HCT116 (cell line): ENCODE data around the gene PA2G4. TPM values are rescaled to one million over a fixed set of nuclear protein-coding genes. Genes with fewer than 3 reads are reported as not detected.

Experiments used
- ATAC-seq: fragments of 200-7000 bp; cut with Tn5 transposase; 2 replicates; pipeline ENCODE4 v1.9.1; 2020; ENCODE audit warnings: mild to moderate bottlenecking, moderate library complexity
- BruUV-seq: library from RNA; stranded (reverse); fragments of 400-500 nt; replicated peaks from 2 replicates; lab custom pipeline; 2021; lab: Mats Ljungman, UMichigan
- CTCF ChIA-PET: fragments of 300-600 bp; sonication (Branson Sonifier 250); formaldehyde crosslinking; loops from one replicate; lab custom pipeline; 2021; ENCODE audit warnings: antibody characterized with exemption; lab: Charles Lee
- POLR2A ChIA-PET: fragments of 300-600, 350-600 bp; sonication (Branson Sonifier 250); formaldehyde crosslinking; loops from one replicate; lab custom pipeline; 2021; ENCODE audit warnings: antibody characterized with exemption; lab: Charles Lee
- RAD21 ChIA-PET, 2 experiments: fragments of 300-600 bp; sonication (Branson Sonifier 250); formaldehyde crosslinking; loops; one replicate each; lab custom pipeline; 2023; ENCODE audit warnings: low total read pairs in 2 of 2; ENCODE audit not compliant: uncharacterized antibody in 2 of 2, unreplicated experiment in 2 of 2, low non-redundant PET in 1 of 2; lab: Charles Lee
- DNase-seq: peaks from one replicate; pipeline ENCODE4 v3.0.0-alpha.2; 2010; ENCODE audit warnings: low read depth, low spot score
- H2AFZ ChIP-seq: fragments of 200-600 bp; shearing (Covaris generic), sonication (generic); 2 replicates; pipeline ENCODE4 v1.6.1; 2017; ENCODE audit warnings: low read depth, mixed run types, mixed read lengths, antibody characterized with exemption, low read length; ENCODE audit not compliant: poor library complexity, severe bottlenecking
- H3K27ac ChIP-seq: 2 replicates; pipeline ENCODE4 v1.5.1; 2012; ENCODE audit warnings: low read depth, low read length
- H3K27me3 ChIP-seq: fragments of 200-600 bp; sonication (generic); 2 replicates; pipeline ENCODE4 v1.6.1; 2016; ENCODE audit warnings: mixed run types, low read length, mixed read lengths; ENCODE audit not compliant: insufficient read depth
- H3K36me3 ChIP-seq, 2 experiments: fragments of 200-500 bp in 1 of 2; fragments of 200-600 bp in 1 of 2; sonication (Bioruptor generic) in 1 of 2; sonication (generic) in 1 of 2; 2 replicates each; pipeline versions ENCODE4 v1.5.1 to v1.6.1; 2014 to 2016; ENCODE audit warnings: low read length in 2 of 2, inconsistent platforms in 1 of 2, mixed read lengths in 1 of 2, mixed run types in 1 of 2; ENCODE audit not compliant: insufficient read depth in 2 of 2, control insufficient read depth in 1 of 2
- H3K4me1 ChIP-seq, 2 experiments: fragments of 200-600 bp in 1 of 2; sonication (generic) in 1 of 2; 2 replicates each; pipeline versions ENCODE4 v1.5.1 to v1.6.1; 2012 to 2017; ENCODE audit warnings: low read length in 2 of 2, inconsistent platforms in 1 of 2, mild to moderate bottlenecking in 1 of 2, mixed read lengths in 1 of 2, mixed run types in 1 of 2, moderate library complexity in 1 of 2; ENCODE audit not compliant: insufficient read depth in 2 of 2, control insufficient read depth in 1 of 2
- H3K4me2 ChIP-seq: fragments of 200-600 bp; sonication (generic); 2 replicates; pipeline ENCODE4 v1.6.1; 2017; ENCODE audit warnings: mixed run types, low read length, mixed read lengths
- H3K4me3 ChIP-seq, 2 experiments: fragments of 200-600 bp in 1 of 2; sonication (generic) in 1 of 2; replicated peaks in 1 of 2; 2 replicates each; pipeline ENCODE4 v1.5.1; 2011 to 2016; ENCODE audit warnings: low read length in 2 of 2, control low read depth in 1 of 2, low read depth in 1 of 2, mild to moderate bottlenecking in 1 of 2, mixed read lengths in 1 of 2, mixed run types in 1 of 2
- H3K79me2 ChIP-seq: fragments of 200-600 bp; sonication (generic); 2 replicates; pipeline ENCODE4 v1.6.1; 2017; ENCODE audit warnings: mild to moderate bottlenecking, mixed run types, low read length, moderate library complexity, mixed read lengths; ENCODE audit not compliant: insufficient read depth
- H3K9ac ChIP-seq: fragments of 200-600 bp; sonication (generic); 2 replicates; pipeline ENCODE4 v1.6.1; 2016; ENCODE audit warnings: low read length, mixed read lengths
- H3K9me2 ChIP-seq: fragments of 200-600 bp; sonication (generic), shearing (Covaris generic); 2 replicates; pipeline ENCODE4 v1.6.1; 2017; ENCODE audit warnings: mixed run types, mild to moderate bottlenecking, moderate library complexity; ENCODE audit not compliant: insufficient read depth
- H3K9me3 ChIP-seq, 2 experiments: fragments of 200-500 bp in 1 of 2; fragments of 200-600 bp in 1 of 2; sonication (Bioruptor generic) in 1 of 2; sonication (generic) in 1 of 2; 2 replicates each; pipeline ENCODE4 v1.6.1; 2014 to 2017; ENCODE audit warnings: low read length in 2 of 2, mixed read lengths in 2 of 2, inconsistent platforms in 1 of 2, low read depth in 1 of 2, mild to moderate bottlenecking in 1 of 2, mixed run types in 1 of 2, moderate library complexity in 1 of 2; ENCODE audit not compliant: control insufficient read depth in 1 of 2, insufficient read depth in 1 of 2
- H4K20me1 ChIP-seq: fragments of 200-600 bp; sonication (generic), shearing (Covaris generic); 2 replicates; pipeline ENCODE4 v1.6.1; 2017; ENCODE audit warnings: mixed run types, mild to moderate bottlenecking, moderate library complexity; ENCODE audit not compliant: insufficient read depth
- CEBPB ChIP-seq: IDR thresholded peaks from 2 replicates; pipeline ENCODE4 v1.6.1; 2012; ENCODE audit warnings: low read depth
- EZH2 ChIP-seq: fragments of 200-600 bp; sonication (generic); IDR thresholded peaks from 2 replicates; pipeline ENCODE4 v1.6.1; 2017; ENCODE audit warnings: antibody characterized with exemption, mixed run types
- EZH2phosphoT487 ChIP-seq: fragments of 200-600 bp; IDR thresholded peaks from 2 replicates; pipeline ENCODE4 v1.6.1; 2018; ENCODE audit warnings: antibody characterized with exemption, borderline replicate concordance
- POLR2A ChIP-seq: IDR thresholded peaks from 2 replicates; pipeline ENCODE4 v1.7.0; 2011; ENCODE audit warnings: borderline replicate concordance; ENCODE audit not compliant: insufficient read depth, insufficient read length; ENCODE audit errors: extremely low read depth
- POLR2AphosphoS5 ChIP-seq: IDR thresholded peaks from 2 replicates; pipeline ENCODE4 v1.6.1; 2011; ENCODE audit warnings: mild to moderate bottlenecking, low read depth, low read length, moderate library complexity
- RAD21 ChIP-seq: IDR thresholded peaks from 2 replicates; pipeline ENCODE4 v1.6.1; 2012; ENCODE audit warnings: low read depth, mild to moderate bottlenecking
- SIN3A ChIP-seq: IDR thresholded peaks from 2 replicates; pipeline ENCODE4 v1.6.1; 2012; ENCODE audit warnings: low read depth
- ZFX ChIP-seq: fragments of 450-650 bp; IDR thresholded peaks from 2 replicates; pipeline ENCODE4 v1.6.1; 2017
- ZNF274 ChIP-seq: fragments of 200-500 bp; sonication (Bioruptor generic); IDR thresholded peaks from 2 replicates; pipeline ENCODE4 v1.6.1; 2014; ENCODE audit warnings: mild to moderate bottlenecking, low read depth, low read length, inconsistent platforms
- intact Hi-C: fragments of 100-400 bp; cut with micrococcal nuclease; formaldehyde crosslinking; loops from 2 replicates; pipeline ENCODE4 v1.10.0; 2022
- total RNA-seq: library from RNA; stranded (reverse); gene quantifications from one replicate; pipeline ENCODE4 v1.2.1, GENCODE V29; 2021; ENCODE audit not compliant: unreplicated experiment
- TF ChIP-seq, protein P1 (sequence below): IDR thresholded peaks from 2 replicates; pipeline ENCODE4 v1.6.1; 2011; ENCODE audit warnings: mild to moderate bottlenecking, low read length, moderate library complexity; ENCODE audit not compliant: insufficient replicate concordance; ENCODE audit errors: extremely low read depth
- TF ChIP-seq, protein P2 (sequence below): IDR thresholded peaks from 2 replicates; pipeline ENCODE4 v1.6.1; 2012
- TF ChIP-seq, protein P3 (sequence below), 3 experiments: fragments of 200-600 bp in 1 of 3; sonication (generic) in 1 of 3; IDR thresholded peaks in 2 of 3; conservative IDR thresholded peaks in 1 of 3; 2 replicates each; pipeline ENCODE4 v1.5.1; 2012 to 2017; ENCODE audit warnings: low read depth in 2 of 3, low read length in 2 of 3, antibody characterized with exemption in 1 of 3, borderline replicate concordance in 1 of 3, control low read depth in 1 of 3, mild to moderate bottlenecking in 1 of 3, mixed read lengths in 1 of 3, mixed run types in 1 of 3, moderate library complexity in 1 of 3; ENCODE audit not compliant: insufficient read depth in 1 of 3

Gene PA2G4
- total RNA-seq, 1 experiment from 2014 or later = 302 TPM

DNA sequence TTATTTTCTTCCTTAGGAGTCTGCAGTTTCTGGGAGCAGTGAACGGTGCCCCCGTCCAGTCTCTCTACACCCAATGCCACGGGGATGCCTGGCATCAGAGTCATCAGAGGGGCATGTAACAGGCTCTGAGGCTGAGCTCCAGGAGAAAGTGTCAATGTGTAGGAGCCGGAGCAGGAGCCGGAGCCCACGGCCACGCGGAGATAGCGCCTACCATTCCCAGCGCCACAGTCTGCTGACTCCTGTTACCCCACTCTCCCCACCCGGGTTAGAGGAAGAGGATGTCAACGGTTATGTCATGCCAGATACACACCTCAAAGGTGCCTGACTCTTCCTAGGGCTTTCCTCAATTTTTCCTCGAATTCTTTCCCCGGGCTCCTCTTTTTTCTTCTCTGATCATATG is 3.3 kb upstream of the PA2G4 start:
- H3K9ac ChIP-seq = no peak overlapping the region
- TF ChIP-seq EZH2 (no peak), POLR2AphosphoS5 (no peak), EZH2phosphoT487 (no peak), POLR2A (no peak), ZNF274 (no peak), ZFX (no peak), RAD21 (no peak), CEBPB (no peak), SIN3A (no peak)
- TF ChIP-seq, protein P1, sequence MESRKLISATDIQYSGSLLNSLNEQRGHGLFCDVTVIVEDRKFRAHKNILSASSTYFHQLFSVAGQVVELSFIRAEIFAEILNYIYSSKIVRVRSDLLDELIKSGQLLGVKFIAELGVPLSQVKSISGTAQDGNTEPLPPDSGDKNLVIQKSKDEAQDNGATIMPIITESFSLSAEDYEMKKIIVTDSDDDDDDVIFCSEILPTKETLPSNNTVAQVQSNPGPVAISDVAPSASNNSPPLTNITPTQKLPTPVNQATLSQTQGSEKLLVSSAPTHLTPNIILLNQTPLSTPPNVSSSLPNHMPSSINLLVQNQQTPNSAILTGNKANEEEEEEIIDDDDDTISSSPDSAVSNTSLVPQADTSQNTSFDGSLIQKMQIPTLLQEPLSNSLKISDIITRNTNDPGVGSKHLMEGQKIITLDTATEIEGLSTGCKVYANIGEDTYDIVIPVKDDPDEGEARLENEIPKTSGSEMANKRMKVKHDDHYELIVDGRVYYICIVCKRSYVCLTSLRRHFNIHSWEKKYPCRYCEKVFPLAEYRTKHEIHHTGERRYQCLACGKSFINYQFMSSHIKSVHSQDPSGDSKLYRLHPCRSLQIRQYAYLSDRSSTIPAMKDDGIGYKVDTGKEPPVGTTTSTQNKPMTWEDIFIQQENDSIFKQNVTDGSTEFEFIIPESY = no peak
- TF ChIP-seq, protein P2, sequence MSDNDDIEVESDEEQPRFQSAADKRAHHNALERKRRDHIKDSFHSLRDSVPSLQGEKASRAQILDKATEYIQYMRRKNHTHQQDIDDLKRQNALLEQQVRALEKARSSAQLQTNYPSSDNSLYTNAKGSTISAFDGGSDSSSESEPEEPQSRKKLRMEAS = no peak
- TF ChIP-seq, protein P3, sequence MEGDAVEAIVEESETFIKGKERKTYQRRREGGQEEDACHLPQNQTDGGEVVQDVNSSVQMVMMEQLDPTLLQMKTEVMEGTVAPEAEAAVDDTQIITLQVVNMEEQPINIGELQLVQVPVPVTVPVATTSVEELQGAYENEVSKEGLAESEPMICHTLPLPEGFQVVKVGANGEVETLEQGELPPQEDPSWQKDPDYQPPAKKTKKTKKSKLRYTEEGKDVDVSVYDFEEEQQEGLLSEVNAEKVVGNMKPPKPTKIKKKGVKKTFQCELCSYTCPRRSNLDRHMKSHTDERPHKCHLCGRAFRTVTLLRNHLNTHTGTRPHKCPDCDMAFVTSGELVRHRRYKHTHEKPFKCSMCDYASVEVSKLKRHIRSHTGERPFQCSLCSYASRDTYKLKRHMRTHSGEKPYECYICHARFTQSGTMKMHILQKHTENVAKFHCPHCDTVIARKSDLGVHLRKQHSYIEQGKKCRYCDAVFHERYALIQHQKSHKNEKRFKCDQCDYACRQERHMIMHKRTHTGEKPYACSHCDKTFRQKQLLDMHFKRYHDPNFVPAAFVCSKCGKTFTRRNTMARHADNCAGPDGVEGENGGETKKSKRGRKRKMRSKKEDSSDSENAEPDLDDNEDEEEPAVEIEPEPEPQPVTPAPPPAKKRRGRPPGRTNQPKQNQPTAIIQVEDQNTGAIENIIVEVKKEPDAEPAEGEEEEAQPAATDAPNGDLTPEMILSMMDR (IDR thresholded peaks at IDR 0.05 in 2 of 3, conservative IDR thresholded peaks at IDR 0.05 in 1 of 3; ENCODE audit: borderline replicate concordance in 1 of 3, insufficient read depth in 1 of 3, low read depth in 2 of 3, low read length in 2 of 3) = no peak

More for the DNA sequence above, 3.3 kb upstream of the PA2G4 start:
- ChIA-PET RAD21 (no interaction called here), POLR2A (interaction anchor here (1.4 kb wide), 1 partner anchor 17 kb away, joined by 3 read pairs; the partner anchor contains the start of gene ZC3H10), CTCF (interaction anchor here (0.7 kb wide), 1 partner anchor 17 kb away, joined by 4 read pairs; no protein-coding TSS in a partner anchor)
- DNase-seq (no peak), ATAC-seq (no peak)
- Histone ChIP-seq H2AFZ (no peak overlapping the region), H3K27me3 (no peaks in the 10 kb centered on the region), H4K20me1 (peaks cover 5% of the 10 kb centered on the region; the same call in 1 of the 2 replicates), H3K4me2 (no peak overlapping the region), H3K9me2 (no peaks in the 10 kb centered on the region), H3K27ac (no peak overlapping the region), H3K4me1 (peaks cover 7 to 17% of the 10 kb centered on the region in 2 experiments), H3K36me3 (peaks cover 14 to 26% of the 10 kb centered on the region in 2 experiments; a peak in 3 of 4 replicates), H3K4me3 (no peak overlapping the region), H3K9me3 (no peaks in the 10 kb centered on the region), H3K79me2 (peaks cover 18% of the 10 kb centered on the region)
- no TSS peak for BruUV-seq
- intact Hi-C loops = no loop called here
